Activated T-helper 17 cell treated with anti-CD3 and anti-CD28 coated beads, Interleukin-2, amount 50 U/mL, for 72 hours (primary cell): ENCODE results near the gene CTSA. TPM values are rescaled to one million over a fixed set of nuclear protein-coding genes. Genes with fewer than 3 reads are reported as not detected.

Experiments
- ATAC-seq: fragments of 150-1000 bp; cut with Tn5 transposase; replicated peaks from 2 replicates; pipeline ENCODE4 v1.10.0; 2021; ENCODE audit warnings: mild to moderate bottlenecking, moderate library complexity
- H3K27ac Mint-ChIP-seq: one replicate; pipeline ENCODE4 v1.8.0; 2022; ENCODE audit warnings: mixed read lengths
- H3K27me3 Mint-ChIP-seq: one replicate; pipeline ENCODE4 v1.8.0; 2022; ENCODE audit warnings: mixed read lengths
- H3K36me3 Mint-ChIP-seq: one replicate; pipeline ENCODE4 v1.8.0; 2022; ENCODE audit warnings: low read depth, mild to moderate bottlenecking, mixed read lengths
- H3K4me1 Mint-ChIP-seq: one replicate; pipeline ENCODE4 v1.8.0; 2022; ENCODE audit warnings: mixed read lengths
- H3K4me3 Mint-ChIP-seq: one replicate; pipeline ENCODE4 v1.8.0; 2022; ENCODE audit warnings: mild to moderate bottlenecking, mixed read lengths
- H3K9me3 Mint-ChIP-seq: one replicate; pipeline ENCODE4 v1.8.0; 2022; ENCODE audit warnings: mixed read lengths
- total RNA-seq, 2 donors: library from RNA; stranded (reverse); gene quantifications; one replicate each; pipeline ENCODE4 v1.2.3, GENCODE V29; 2022

Gene CTSA
- total RNA-seq, 2 donors from 2014 or later = 117 to 152 TPM

DNA sequence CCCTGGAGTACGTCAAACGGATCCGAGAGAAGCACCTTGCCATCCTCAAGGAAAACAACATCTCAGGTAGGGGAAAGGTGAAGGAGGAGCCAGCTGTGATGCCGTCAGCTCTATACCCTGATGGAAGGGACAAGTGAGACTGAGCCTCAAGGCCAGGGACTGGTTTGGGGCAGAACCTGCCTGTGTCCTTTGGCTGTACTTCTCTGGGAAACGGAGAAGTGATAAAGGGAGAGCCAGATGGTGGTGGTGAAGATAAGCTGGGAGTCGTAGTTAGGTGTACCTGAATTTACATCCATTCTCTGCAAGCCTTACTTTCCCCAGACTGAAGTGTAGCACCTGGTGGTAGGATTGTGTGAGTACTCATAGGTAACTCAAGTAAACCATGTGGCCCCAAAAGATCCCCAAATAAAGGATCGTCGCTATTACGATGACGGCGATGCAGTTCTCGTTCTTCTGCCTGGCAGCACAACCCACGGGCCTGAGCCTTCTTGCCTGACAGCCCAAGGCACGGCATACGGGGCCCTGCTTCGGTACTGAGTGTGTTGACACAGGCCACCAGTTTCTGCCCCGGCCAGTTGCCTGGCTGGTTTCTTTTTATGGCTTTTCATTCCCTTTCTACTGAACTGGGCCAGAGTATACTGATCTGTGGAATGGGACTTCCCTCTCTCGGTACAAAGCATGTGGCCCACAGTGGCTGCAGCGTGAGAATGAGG is 54.0 kb downstream of the CTSA start:
- peaks cover 78% of the 10 kb centered on the region for H3K36me3 Mint-ChIP-seq
- no peaks in the 10 kb centered on the region for H3K9me3 Mint-ChIP-seq
- peak overlapping the region; percentile 60 for H3K4me3 Mint-ChIP-seq
- ATAC-seq = no peak
- peaks cover 14% of the 10 kb centered on the region for H3K4me1 Mint-ChIP-seq
- no peaks in the 10 kb centered on the region for H3K27me3 Mint-ChIP-seq
- peak overlapping the region; percentile 87 for H3K27ac Mint-ChIP-seq

- no peaks in the 10 kb centered on the region for H3K27me3 Mint-ChIP-seq
- no peaks in the 10 kb centered on the region for H3K9me3 Mint-ChIP-seq
- H3K27ac Mint-ChIP-seq = peak overlapping the region; percentile 85
- ATAC-seq = no peak
- H3K4me3 Mint-ChIP-seq = peak overlapping the region; percentile 60
- peaks cover 80% of the 10 kb centered on the region for H3K36me3 Mint-ChIP-seq
- peaks cover 14% of the 10 kb centered on the region for H3K4me1 Mint-ChIP-seq
Measured at GRCh38 chr20:45945678-45946148, 54.6 kb downstream of the CTSA start.

- Mint-ChIP-seq H3K27me3 (no peaks in the 10 kb centered on the region), H3K36me3 (peaks cover 86% of the 10 kb centered on the region)
- ATAC-seq = peak; percentile 79
Measured at GRCh38 chr20:45946149-45946970, 55.2 kb downstream of the CTSA start.

GRCh38 chr20:45947110-45947866 is 56.2 kb downstream of the CTSA start:
- H3K4me1 Mint-ChIP-seq = peaks cover 14% of the 10 kb centered on the region
- peak overlapping the region; percentile 50 for H3K27ac Mint-ChIP-seq
- peaks cover 96% of the 10 kb centered on the region for H3K36me3 Mint-ChIP-seq
- H3K9me3 Mint-ChIP-seq = no peaks in the 10 kb centered on the region
- H3K27me3 Mint-ChIP-seq = no peaks in the 10 kb centered on the region
- ATAC-seq = no peak
- no peak overlapping the region for H3K4me3 Mint-ChIP-seq

More at GRCh38 chr20:45946149-45946970, 55.2 kb downstream of the CTSA start:
- Mint-ChIP-seq H3K4me1 (peaks cover 14% of the 10 kb centered on the region), H3K27ac (peak overlapping the region; percentile 85), H3K4me3 (peak overlapping the region; percentile 60), H3K9me3 (no peaks in the 10 kb centered on the region)

DNA sequence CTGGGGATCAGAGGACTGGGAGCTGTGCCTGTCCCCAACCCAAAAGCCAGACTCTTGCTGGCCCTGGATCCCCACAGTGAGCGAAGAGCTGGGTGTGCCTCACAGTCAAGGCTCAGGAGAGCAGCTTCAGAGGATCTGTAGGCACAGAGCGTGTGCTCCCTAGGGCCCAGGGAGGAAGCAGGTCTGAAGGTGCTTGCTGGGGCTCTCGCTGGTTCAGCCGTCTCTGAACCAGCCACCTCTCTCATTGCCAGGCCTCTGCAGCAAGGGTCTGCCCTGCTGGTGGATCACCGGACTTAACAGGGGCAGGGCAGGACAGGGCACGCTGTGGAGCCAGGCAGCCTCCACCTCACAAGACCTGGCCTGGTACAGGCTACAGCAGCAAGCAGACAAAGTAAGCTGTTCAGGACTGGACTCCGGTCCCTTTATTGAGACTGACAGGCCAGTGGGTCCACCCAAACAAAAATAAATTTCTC is 57.2 kb downstream of the CTSA start:
- Mint-ChIP-seq H3K4me1 (peaks cover 14% of the 10 kb centered on the region), H3K4me3 (no peak overlapping the region), H3K36me3 (peaks cover 92% of the 10 kb centered on the region), H3K27ac (peak overlapping the region; percentile 50), H3K9me3 (no peaks in the 10 kb centered on the region), H3K27me3 (no peaks in the 10 kb centered on the region)
- ATAC-seq = no peak

Other genes with a start within 250 kb of the CTSA start
- gene WFDC11, start 221.1 kb upstream of the CTSA start, total RNA-seq = not detected
- gene WFDC13, start 189.3 kb upstream of the CTSA start, total RNA-seq = not detected
- not detected for gene WFDC10B, start 186.3 kb upstream of the CTSA start, total RNA-seq
- not detected for gene SPINT4, start 169.0 kb upstream of the CTSA start, total RNA-seq
- not detected for gene WFDC3, start 99.5 kb upstream of the CTSA start, total RNA-seq
- gene DNTTIP1, start 99.4 kb upstream of the CTSA start, total RNA-seq = 10 to 100 TPM; 13.0 to 26.2 TPM
- gene UBE2C, start 78.7 kb upstream of the CTSA start, total RNA-seq = 100 to 1,000 TPM; 209 to 224 TPM
- under 1 TPM in 1 of 2 donors, not detected in 1; 0.37 TPM for gene TNNC2, start 64.0 kb upstream of the CTSA start, total RNA-seq
- gene SNX21, start 57.5 kb upstream of the CTSA start, total RNA-seq = 1 to 10 TPM; 2.2 to 2.6 TPM
- gene ACOT8, start 33.9 kb upstream of the CTSA start, total RNA-seq = 10 to 100 TPM; 21.4 to 23.2 TPM
- gene ZSWIM3, start 33.7 kb upstream of the CTSA start, total RNA-seq = 1 to 10 TPM; 7.1 to 7.6 TPM
- 10 to 100 TPM in 1 of 2 donors, 1 to 10 TPM in 1; 7.8 to 16.0 TPM for gene ZSWIM1, start 10.1 kb upstream of the CTSA start, total RNA-seq
- gene SPATA25, start 3.7 kb upstream of the CTSA start, total RNA-seq = under 1 TPM; 0.69 to 0.74 TPM
- gene NEURL2, start 127 bp upstream of the CTSA start, total RNA-seq = 1 to 10 TPM; 1.7 to 2.1 TPM
- 10 to 100 TPM in 1 of 2 donors, 1 to 10 TPM in 1; 6.6 to 12.1 TPM for gene PLTP, start 20.8 kb downstream of the CTSA start, total RNA-seq
- 10 to 100 TPM; 33.1 to 34.3 TPM for gene PCIF1, start 43.3 kb downstream of the CTSA start, total RNA-seq
- 10 to 100 TPM; 46.0 to 53.9 TPM for gene ZNF335, start 80.9 kb downstream of the CTSA start, total RNA-seq
- not detected for gene MMP9, start 117.6 kb downstream of the CTSA start, total RNA-seq
- gene SLC12A5, start 137.9 kb downstream of the CTSA start, total RNA-seq = under 1 TPM in 1 of 2 donors, not detected in 1; 0.61 TPM
- gene NCOA5, start 198.6 kb downstream of the CTSA start, total RNA-seq = 10 to 100 TPM; 16.4 to 31.6 TPM
- gene CD40, start 227.0 kb downstream of the CTSA start, total RNA-seq = 1 to 10 TPM; 1.5 to 7.8 TPM